ENCODE results near the gene SLC12A7.

Gene SLC12A7

DNA sequence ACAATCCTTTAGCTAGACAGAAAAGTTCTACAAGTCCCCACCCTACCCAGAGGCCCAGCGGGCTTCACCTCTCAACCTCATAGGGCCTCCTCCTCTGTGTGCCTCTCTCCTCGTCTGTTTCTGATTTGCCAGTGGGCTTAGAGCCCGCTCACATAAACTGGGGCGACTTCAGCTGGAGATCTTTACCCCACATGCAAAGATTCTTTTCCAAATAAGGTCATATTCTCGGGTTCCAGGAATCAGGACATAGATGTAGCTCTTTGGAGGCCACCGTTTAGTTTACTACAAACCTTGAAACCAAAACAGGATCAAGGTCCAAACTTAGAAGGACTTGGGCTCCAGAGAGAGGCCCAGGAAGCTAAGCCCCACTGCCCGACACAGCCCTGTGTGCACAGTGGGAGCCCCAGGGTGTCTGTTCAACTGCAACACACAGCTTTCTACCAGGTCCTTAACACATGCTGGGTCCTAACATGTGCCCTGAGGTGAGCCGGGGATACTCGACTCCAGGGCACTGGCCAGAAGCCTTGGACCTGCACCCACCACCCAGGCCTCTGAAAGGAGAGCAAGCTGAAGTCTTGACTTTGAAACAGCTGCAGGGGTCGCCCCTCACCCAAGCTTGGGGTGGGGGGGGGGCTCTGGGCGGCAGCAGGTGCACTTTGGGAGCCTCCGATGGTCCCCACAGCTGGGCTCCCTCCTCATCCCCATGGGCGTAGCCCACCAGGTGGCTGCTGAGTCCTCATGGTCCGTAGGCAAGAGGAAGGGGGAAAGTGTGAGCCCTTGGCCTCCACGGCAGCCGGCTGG, 26.8 kb upstream of the SLC12A7 start:
- Histone ChIP-seq H3K9me3 (ENCODE audit: control insufficient read depth, insufficient read depth, low read depth, low read length) (no peaks in the 10 kb centered on the region), H3K4me1 (ENCODE audit: control insufficient read depth, insufficient read depth, low read length) (no peaks in the 10 kb centered on the region), H3K36me3 (ENCODE audit: control insufficient read depth in 2 of 2, insufficient read depth in 1 of 2, low read length in 2 of 2) (no peaks in the 10 kb centered on the region), H3K27ac (ENCODE audit: extremely low read depth, low read depth, low read length) (no peak overlapping the region), H3K4me3 (ENCODE audit: low read depth, low read length) (no peak overlapping the region)
- TF ChIP-seq SP2 (tag by site-specific recombination; IDR thresholded peaks at IDR 0.05) (peak; percentile 4; the same call in 1 of the 2 replicates), ZIC2 (tag by site-specific recombination; IDR thresholded peaks at IDR 0.05) (peak; percentile 76)
- TF ChIP-seq, protein P1, sequence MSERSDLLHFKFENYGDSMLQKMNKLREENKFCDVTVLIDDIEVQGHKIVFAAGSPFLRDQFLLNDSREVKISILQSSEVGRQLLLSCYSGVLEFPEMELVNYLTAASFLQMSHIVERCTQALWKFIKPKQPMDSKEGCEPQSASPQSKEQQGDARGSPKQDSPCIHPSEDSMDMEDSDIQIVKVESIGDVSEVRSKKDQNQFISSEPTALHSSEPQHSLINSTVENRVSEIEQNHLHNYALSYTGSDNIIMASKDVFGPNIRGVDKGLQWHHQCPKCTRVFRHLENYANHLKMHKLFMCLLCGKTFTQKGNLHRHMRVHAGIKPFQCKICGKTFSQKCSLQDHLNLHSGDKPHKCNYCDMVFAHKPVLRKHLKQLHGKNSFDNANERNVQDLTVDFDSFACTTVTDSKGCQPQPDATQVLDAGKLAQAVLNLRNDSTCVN (tag by site-specific recombination; optimal IDR thresholded peaks at IDR 0.05) = no peak
- ChIA-PET POLR2A (interaction anchor here (0.8 to 1.1 kb wide), 3 partner anchors 11 to 219 kb away, joined by 3 to 4 read pairs (median 3); no protein-coding TSS in a partner anchor), CTCF (interaction anchor here (0.6 to 4.0 kb wide), 18 partner anchors 9 to 771 kb away, joined by 3 to 43 read pairs (median 4); no protein-coding TSS in a partner anchor)

DNA sequence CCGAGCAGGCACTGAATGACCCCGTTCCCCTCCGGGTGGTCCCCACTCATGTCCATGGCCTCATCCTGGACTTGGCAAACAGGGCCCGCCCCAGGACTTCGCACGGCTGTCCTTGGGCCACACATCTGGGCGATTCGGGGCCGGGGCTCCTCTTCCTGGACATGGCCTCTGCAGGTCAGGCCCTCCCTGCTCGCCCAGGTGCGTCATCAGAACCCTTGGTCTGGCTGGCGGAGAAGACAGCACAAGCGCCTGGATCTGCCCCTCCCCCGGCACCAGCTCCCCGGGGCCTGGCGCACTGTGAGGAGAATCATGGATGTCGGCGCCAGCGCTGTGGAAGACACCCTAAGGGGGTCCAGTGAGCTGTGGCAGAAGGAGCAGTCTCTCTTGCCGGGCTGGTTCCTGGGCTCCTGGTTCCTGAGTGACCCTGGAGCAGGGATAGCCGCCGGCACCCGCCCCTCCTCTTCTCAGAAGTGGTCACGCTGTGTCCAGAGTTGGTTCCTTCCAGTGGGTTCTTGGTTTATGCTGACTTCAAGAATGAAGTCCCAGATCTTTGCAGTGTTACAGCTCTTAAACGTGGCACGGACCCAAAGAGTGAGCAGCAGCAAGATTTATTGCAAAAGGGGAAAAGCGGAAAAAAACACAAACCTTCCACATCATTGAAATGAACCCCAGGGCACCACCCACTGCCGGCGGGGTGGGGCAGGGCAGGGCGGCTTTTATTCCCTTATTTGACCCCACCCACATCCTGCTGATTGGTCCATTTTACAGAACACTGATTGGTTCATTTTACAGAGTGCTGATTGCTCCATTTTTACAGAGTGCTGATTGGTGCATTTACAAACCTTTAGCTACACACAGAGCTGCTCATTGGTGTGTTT, 25.9 kb upstream of the SLC12A7 start:
- no peaks in the 10 kb centered on the region for H3K36me3 ChIP-seq (ENCODE audit: control insufficient read depth in 2 of 2, insufficient read depth in 1 of 2, low read length in 2 of 2)
- ChIA-PET POLR2A (interaction anchor here (0.8 to 1.1 kb wide), 3 partner anchors 10 to 218 kb away, joined by 3 to 4 read pairs (median 3); no protein-coding TSS in a partner anchor), CTCF (interaction anchor here (0.6 to 4.0 kb wide), 13 partner anchors 9 to 771 kb away, joined by 3 to 43 read pairs (median 4); no protein-coding TSS in a partner anchor)
- TF ChIP-seq SP2 (tag by site-specific recombination; IDR thresholded peaks at IDR 0.05) = peak; percentile 68
- no peak for TF ChIP-seq GLIS1 (tag by site-specific recombination; IDR thresholded peaks at IDR 0.05)
- TF ChIP-seq ZNF292 (tag by site-specific recombination; IDR thresholded peaks at IDR 0.05; ENCODE audit: borderline replicate concordance, low read depth) = no peak
- TF ChIP-seq ZNF175 (tag by site-specific recombination; IDR thresholded peaks at IDR 0.05) = no peak
- TF ChIP-seq ZNF221 (tag by site-specific recombination; IDR thresholded peaks at IDR 0.05; ENCODE audit: borderline replicate concordance) = no peak
- TF ChIP-seq ZNF266 (tag by site-specific recombination; IDR thresholded peaks at IDR 0.05; ENCODE audit: low read depth) = no peak
- peak; percentile 84 for TF ChIP-seq KLF1 (tag by site-specific recombination; IDR thresholded peaks at IDR 0.05)
- TF ChIP-seq, protein P2, sequence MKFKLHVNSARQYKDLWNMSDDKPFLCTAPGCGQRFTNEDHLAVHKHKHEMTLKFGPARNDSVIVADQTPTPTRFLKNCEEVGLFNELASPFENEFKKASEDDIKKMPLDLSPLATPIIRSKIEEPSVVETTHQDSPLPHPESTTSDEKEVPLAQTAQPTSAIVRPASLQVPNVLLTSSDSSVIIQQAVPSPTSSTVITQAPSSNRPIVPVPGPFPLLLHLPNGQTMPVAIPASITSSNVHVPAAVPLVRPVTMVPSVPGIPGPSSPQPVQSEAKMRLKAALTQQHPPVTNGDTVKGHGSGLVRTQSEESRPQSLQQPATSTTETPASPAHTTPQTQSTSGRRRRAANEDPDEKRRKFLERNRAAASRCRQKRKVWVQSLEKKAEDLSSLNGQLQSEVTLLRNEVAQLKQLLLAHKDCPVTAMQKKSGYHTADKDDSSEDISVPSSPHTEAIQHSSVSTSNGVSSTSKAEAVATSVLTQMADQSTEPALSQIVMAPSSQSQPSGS (tag by site-specific recombination; IDR thresholded peaks at IDR 0.05; ENCODE audit: low read depth) = no peak
- TF ChIP-seq, protein P3, sequence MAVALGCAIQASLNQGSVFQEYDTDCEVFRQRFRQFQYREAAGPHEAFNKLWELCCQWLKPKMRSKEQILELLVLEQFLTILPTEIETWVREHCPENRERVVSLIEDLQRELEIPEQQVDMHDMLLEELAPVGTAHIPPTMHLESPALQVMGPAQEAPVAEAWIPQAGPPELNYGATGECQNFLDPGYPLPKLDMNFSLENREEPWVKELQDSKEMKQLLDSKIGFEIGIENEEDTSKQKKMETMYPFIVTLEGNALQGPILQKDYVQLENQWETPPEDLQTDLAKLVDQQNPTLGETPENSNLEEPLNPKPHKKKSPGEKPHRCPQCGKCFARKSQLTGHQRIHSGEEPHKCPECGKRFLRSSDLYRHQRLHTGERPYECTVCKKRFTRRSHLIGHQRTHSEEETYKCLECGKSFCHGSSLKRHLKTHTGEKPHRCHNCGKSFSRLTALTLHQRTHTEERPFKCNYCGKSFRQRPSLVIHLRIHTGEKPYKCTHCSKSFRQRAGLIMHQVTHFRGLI (tag by site-specific recombination; IDR thresholded peaks at IDR 0.05) = no peak
- no peaks in the 10 kb centered on the region for H3K4me1 ChIP-seq (ENCODE audit: control insufficient read depth, insufficient read depth, low read length)
- no peak overlapping the region for H3K4me3 ChIP-seq (ENCODE audit: low read depth, low read length)
- no peaks in the 10 kb centered on the region for H3K9me3 ChIP-seq (ENCODE audit: control insufficient read depth, insufficient read depth, low read depth, low read length)
- H3K27ac ChIP-seq (ENCODE audit: extremely low read depth, low read depth, low read length) = no peak overlapping the region

DNA sequence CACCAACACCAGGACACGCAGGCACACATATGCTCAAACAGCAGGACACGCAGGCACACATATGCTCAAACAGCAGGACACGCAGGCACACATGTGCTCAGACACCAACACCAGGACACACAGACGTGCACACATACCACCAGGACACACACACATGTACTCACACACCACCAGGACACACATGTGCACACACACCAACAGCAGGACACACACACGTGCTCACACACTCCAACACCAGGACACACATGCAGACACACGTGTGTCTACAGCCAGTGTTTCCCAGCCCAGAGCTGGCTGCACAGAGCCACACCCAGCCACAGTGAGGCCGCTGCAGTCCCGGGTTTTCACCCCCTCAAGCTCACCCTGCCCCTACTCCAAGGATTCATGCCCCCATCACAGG, 25.0 kb upstream of the SLC12A7 start:
- H3K36me3 ChIP-seq (ENCODE audit: control insufficient read depth in 2 of 2, insufficient read depth in 1 of 2, low read length in 2 of 2) = no peaks in the 10 kb centered on the region
- TF ChIP-seq, protein P4, sequence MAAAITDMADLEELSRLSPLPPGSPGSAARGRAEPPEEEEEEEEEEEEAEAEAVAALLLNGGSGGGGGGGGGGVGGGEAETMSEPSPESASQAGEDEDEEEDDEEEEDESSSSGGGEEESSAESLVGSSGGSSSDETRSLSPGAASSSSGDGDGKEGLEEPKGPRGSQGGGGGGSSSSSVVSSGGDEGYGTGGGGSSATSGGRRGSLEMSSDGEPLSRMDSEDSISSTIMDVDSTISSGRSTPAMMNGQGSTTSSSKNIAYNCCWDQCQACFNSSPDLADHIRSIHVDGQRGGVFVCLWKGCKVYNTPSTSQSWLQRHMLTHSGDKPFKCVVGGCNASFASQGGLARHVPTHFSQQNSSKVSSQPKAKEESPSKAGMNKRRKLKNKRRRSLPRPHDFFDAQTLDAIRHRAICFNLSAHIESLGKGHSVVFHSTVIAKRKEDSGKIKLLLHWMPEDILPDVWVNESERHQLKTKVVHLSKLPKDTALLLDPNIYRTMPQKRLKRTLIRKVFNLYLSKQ (tag by site-specific recombination; IDR thresholded peaks at IDR 0.05; ENCODE audit: borderline replicate concordance) = no peak
- TF ChIP-seq ZNF146 (tag by site-specific recombination; IDR thresholded peaks at IDR 0.05) (no peak), ZNF549 (tag by site-specific recombination; IDR thresholded peaks at IDR 0.05) (no peak)
- no peak overlapping the region for H3K4me3 ChIP-seq (ENCODE audit: low read depth, low read length)
- POLR2A ChIA-PET = no interaction called here
- no peaks in the 10 kb centered on the region for H3K9me3 ChIP-seq (ENCODE audit: control insufficient read depth, insufficient read depth, low read depth, low read length)
- CTCF ChIA-PET = no interaction called here
- H3K27ac ChIP-seq (ENCODE audit: extremely low read depth, low read depth, low read length) = no peak overlapping the region
- no peaks in the 10 kb centered on the region for H3K4me1 ChIP-seq (ENCODE audit: control insufficient read depth, insufficient read depth, low read length)
